Endothelial cell of umbilical vein (primary cell): Measurements from ENCODE around the gene ARFGAP3.

Experiments used
- EZH2 ChIP-seq: IDR thresholded peaks from 2 replicates; pipeline ENCODE4 v1.6.1; 2012; ENCODE audit warnings: borderline replicate concordance, low read depth, mild to moderate bottlenecking, moderate library complexity, low read length, inconsistent platforms; ENCODE audit not compliant: severe bottlenecking
- FOS ChIP-seq: IDR thresholded peaks from 2 replicates; pipeline ENCODE4 v1.6.1; 2011; ENCODE audit warnings: mild to moderate bottlenecking, low read length, moderate library complexity, borderline replicate concordance; ENCODE audit not compliant: insufficient read depth
- POLR2A ChIP-seq: IDR thresholded peaks from 2 replicates; pipeline ENCODE4 v1.6.1; 2012; ENCODE audit warnings: low read depth, mild to moderate bottlenecking, control low read depth, low read length
- POLR2AphosphoS5 ChIP-seq: IDR thresholded peaks from 2 replicates; pipeline ENCODE4 v1.6.1; 2012; ENCODE audit warnings: low read depth, mild to moderate bottlenecking, control low read depth, low read length, moderate library complexity; ENCODE audit not compliant: insufficient read depth
- TF ChIP-seq, protein P1 (sequence below): IDR thresholded peaks from 2 replicates; pipeline ENCODE4 v1.6.1; 2011; ENCODE audit not compliant: insufficient read depth, insufficient read length
- TF ChIP-seq, protein P2 (sequence below), 2 donors: IDR thresholded peaks; 1 replicate in 1 of 2; 2 replicates in 1 of 2; pipeline ENCODE4 v1.5.1; 2011; ENCODE audit warnings: low read length in 2 of 2, mild to moderate bottlenecking in 2 of 2, moderate library complexity in 2 of 2, control low read depth in 1 of 2, inconsistent platforms in 1 of 2, low read depth in 1 of 2; ENCODE audit not compliant: insufficient read depth in 1 of 2; ENCODE audit errors: extremely low read depth in 1 of 2

DNA sequence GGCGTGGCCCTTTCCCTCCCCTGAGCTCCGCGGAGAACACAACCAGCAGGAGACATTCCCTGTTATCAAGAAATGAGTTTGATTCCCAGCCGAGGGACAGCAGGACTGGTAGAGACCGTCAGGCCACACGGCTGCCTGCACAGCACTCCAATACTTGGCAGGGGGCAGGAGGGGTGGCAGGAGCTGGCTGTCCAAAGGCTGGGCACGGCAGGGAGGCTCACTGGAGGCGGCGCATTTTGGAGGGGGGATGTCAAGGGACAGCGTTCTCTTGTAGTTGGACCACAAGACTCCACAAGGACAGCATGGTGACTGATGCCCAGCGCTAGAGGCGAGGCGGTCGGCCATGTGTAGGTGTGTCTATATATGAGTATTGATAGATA lies 69.7 kb downstream of the ARFGAP3 start:
- TF ChIP-seq EZH2 (no peak), POLR2AphosphoS5 (no peak), POLR2A (no peak), FOS (no peak)
- TF ChIP-seq, protein P1, sequence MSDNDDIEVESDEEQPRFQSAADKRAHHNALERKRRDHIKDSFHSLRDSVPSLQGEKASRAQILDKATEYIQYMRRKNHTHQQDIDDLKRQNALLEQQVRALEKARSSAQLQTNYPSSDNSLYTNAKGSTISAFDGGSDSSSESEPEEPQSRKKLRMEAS: no peak
- TF ChIP-seq, protein P2, sequence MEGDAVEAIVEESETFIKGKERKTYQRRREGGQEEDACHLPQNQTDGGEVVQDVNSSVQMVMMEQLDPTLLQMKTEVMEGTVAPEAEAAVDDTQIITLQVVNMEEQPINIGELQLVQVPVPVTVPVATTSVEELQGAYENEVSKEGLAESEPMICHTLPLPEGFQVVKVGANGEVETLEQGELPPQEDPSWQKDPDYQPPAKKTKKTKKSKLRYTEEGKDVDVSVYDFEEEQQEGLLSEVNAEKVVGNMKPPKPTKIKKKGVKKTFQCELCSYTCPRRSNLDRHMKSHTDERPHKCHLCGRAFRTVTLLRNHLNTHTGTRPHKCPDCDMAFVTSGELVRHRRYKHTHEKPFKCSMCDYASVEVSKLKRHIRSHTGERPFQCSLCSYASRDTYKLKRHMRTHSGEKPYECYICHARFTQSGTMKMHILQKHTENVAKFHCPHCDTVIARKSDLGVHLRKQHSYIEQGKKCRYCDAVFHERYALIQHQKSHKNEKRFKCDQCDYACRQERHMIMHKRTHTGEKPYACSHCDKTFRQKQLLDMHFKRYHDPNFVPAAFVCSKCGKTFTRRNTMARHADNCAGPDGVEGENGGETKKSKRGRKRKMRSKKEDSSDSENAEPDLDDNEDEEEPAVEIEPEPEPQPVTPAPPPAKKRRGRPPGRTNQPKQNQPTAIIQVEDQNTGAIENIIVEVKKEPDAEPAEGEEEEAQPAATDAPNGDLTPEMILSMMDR (IDR thresholded peaks at IDR 0.05; ENCODE audit: extremely low read depth in 1 of 2, insufficient read depth in 1 of 2, low read depth in 1 of 2, low read length in 2 of 2): no peak
